Effector CD8-positive, alpha-beta T cell (primary cell): Measurements from ENCODE around the gene TBCD.

Experiments
- DNase-seq: peaks from one replicate; lab custom pipeline; 2025; lab: John Stamatoyannopoulos, UW
- total RNA-seq, 4 experiments: gene quantifications; one replicate each; lab custom pipeline; 2026; lab: John Stamatoyannopoulos, UW

The TBCD gene
- 217 to 906 (median 450) reads per million in 4 experiments for total RNA-seq

DNA sequence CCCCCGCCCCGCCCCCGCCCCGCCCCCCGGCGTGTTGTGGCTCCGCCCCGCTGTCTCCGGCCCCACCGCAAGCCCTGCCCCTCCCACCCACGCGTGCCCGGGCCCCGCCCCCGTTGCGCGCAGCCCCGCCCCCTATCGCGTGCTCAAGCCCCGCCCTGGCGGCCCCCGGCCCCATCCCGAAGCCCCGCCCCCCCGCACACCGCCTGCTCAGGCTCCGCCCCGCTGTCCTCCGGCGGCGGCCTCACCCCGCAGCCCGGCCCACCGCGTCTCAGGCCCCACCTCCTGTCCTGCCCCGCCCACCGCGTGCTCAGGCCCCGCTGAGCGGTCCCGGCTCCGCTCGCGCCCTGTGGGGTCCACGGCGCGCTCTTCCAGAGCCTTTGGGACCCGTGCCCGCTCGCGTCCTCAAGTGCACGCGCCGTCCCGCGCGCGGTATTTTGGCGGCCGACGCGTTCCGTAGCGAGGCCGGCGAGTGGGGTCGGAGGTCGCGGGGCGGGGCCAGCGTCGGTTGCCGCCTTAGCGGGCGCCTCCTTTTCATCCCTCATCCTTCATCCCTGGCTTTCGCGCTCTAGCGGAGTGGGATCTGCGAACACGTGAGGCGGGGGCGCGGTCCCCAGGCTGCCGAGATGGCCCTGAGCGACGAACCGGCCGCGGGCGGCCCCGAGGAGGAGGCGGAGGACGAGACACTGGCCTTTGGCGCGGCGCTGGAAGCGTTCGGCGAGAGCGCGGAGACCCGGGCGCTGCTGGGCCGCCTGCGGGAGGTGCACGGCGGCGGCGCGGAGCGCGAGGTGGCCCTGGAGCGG is at the start of gene TBCD:
Gene TBCD (plus strand): TSS at position 495 of the 800 bp plus-strand sequence. CDS start 129 bp downstream, at position 624.
- DNase-seq = peak; percentile 87

DNA sequence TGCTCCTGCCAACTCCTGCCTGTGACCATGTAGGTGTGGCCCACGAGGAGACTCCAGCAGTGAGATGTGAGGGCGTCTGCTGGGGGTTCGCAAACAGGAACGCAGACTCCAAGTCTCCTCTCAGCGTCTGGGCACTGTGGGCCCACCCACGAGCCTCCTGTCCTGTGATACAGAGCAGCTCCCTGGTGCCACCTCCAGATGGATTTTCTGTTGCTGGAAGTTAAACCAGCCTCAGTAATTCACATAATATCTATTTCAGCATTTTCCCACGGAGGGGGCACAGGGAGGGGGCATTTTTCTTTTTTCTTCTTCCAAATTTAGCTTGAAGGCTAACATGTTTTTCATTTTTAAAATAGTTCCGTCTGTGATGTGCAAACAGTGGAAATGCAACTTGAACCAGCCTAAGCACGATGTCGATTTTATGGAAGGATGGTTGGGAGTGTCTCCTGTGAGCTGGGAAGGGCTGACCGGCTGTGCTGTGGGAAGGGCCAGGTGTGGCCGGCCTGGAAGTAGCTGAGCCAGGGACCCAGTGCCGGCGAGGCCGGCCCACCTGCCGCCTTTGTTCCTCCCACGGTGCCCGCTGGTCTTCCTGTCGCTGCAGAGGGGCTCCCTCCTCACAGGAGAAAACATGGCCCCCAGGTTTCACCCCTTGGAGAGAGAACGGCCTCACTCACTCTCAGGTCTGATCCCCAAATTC is 49.5 kb upstream of the TBCD start:
- DNase-seq = no peak

DNA sequence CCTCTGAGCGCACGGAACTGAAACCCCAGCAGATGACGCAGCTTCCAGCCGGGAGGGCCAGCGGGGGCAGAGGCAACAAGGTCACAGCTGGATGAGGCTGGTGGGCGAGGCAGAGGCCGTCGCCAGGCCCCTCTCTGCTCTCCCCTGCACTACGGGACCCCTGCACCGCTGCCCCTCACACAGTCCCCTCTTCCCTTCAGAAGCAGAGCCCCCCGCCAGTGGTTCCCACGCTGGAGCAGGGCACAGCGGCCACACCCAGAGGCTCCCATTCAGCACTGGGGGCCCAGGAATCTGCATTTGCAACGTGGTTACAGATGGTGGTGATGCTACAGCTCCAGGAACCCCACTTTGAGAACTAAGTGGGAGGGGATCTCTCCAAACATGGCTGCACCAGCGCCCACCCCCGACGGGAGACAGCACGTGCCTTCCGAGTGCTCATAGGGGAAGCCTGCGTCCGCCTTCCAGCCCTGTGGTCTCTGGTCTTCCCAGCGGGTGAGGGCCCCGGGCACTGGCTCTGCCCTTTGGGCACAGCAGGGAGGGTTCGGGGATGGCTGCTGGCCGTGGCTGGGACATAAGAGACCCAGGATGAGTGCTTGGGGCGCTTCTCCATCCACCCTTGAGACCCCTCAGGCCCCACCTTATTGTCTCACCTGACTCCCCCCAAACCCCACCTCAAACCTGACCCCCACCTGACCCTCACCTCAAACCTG is 48.7 kb upstream of the TBCD start:
- no peak for DNase-seq

DNA sequence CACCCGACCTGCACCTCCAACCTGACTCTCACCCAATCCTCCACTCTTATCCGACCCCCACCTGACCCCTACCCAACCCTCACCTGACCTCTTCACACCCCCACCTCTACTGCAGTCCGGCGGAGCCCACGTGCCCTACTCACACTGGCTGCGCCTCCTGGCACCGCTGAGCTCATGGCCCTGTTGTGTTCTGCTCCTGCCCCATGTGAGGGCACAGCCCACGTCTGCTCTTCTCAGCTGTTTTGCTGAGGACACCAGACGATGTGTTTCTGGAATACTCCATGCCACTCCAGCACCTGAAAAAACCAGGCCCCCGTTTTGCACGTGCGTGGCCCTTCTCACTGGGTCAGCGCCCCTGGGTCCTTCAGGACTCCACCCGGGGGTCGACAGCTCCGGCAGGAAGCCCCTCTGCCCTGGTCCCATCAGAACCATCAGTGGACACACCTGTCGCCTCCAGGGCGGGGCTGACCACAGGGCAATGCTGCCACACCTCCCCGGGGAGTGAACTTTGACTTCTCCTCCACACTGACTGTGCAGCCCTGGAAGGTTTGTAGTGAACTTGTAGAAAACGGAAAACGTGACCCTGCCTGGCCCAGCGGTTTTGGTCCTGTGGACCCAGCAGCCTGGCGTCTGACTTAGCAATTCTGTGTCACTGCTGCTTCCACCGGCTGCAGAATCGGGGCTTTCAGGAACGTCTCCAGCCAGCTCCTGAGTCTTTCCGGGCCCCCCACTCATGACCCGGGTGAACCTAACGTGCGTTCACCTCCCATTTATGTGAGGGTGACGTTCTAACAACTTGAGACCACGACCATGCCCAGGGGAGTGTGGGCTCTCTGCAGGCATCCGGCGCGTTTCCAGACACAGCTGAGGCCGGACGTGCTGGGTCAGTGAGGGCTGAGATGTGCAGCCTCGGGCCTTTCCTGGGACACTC is 47.7 kb upstream of the TBCD start:
- no peak for DNase-seq

DNA sequence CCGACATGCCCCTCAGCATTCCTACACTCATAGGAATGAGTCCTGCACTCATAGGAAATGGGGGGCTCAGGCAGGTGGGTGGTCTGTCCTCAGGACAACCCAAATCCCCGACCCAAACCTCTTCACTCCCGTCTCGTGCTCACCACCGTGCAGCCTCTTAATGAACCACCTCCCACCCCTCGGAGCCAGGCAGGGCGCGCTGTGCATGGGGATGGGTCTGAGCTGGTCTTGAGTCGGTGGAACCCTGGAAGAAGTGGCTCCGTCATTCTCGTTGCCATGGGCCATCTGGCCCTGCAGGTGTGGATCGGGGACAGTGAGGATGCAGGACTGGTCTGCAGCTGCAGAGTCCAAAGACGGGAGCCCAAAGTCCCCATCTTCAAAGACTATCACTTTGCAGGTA is 47.0 kb upstream of the TBCD start:
- DNase-seq = no peak

DNA sequence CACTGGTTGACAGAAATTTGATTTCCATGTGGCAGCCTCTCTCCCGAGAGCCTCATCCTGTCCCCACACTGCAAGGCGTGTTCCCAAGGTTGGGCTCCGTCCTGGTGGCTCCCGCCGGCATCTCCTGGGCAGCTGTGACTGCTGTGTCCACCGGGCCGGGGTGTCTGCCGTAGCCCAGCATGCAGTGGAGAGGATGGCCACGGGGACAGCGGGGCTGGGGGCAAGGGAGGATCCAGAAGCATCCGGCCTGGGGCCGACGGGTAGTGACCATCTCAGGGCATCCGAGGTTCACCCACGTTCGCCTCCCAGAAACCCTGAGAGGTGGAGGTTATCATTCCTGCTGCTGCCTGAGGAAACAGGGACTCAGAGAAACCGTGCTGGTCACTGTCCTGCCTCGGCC is 46.1 kb upstream of the TBCD start:
- no peak for DNase-seq

DNA sequence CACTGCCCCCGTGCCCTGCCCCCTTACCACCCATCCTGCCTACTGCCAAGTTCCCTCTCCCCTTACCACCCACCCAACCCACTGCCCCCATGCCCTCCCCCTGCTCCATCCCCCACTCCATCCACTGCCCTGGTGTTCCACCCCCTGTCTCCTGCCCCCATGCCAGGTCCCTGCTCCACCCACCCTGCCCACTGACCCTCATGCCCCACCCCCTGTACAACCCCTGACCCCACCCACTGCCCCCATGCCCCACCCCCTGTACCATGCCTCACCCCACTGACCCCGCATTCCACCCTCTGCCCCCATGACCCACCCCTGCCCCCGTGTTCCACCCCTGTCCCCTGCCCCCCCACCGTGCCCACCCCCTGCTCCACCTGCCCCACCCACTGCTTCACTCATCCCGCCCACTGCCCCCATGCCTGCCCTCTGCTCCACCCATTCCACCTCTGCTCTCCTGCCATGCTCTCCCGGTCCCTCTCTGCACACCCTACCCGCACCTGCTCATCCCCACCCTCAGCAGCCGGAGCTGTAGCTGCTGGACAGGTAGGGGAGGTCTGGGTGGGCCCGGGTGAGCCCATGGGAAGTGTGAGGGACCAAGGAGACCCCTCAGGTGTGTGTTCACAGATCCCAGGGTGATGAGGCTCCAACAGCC is 42.7 kb upstream of the TBCD start:
- no peak for DNase-seq

DNA sequence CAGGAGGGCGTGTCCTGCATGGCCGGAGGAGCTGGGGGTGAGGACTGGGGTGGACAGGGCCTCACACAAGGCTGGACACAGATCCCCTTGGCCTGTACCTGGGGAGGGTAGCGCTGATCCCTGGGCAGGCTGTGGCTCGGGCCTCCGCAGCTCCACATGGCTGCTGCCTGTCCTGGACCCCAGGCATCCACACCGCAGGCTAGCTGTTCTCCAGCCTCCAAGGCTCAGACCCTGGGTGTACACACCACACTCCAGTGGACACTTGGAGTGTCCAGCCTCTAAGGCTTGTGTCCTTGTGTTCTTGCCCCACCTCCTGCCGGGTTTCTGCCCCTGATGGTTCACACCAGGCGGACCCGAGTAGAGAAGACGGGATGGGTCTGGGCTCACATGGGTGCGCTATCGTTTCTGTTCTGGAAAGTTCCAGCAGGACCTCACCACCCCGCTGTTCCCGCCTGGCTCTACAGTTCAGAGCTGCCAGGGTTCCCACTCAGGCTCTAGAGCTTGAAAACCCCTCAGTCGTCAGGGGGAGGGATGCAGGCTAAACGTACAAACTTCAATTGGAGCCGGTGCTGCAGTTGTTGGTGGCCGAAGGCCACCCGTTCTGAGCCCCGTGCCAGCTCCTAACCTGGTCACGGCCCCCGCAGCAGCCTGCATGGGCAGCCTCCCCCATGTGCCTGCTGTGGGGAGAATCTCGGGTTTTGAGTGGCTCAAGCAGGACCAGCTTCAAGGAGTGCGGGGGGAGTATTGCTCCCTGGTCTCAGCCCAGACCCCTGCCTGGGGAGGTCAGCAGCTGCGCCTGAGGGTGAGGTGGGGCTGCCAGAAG is 42.0 kb upstream of the TBCD start:
- no peak for DNase-seq

DNA sequence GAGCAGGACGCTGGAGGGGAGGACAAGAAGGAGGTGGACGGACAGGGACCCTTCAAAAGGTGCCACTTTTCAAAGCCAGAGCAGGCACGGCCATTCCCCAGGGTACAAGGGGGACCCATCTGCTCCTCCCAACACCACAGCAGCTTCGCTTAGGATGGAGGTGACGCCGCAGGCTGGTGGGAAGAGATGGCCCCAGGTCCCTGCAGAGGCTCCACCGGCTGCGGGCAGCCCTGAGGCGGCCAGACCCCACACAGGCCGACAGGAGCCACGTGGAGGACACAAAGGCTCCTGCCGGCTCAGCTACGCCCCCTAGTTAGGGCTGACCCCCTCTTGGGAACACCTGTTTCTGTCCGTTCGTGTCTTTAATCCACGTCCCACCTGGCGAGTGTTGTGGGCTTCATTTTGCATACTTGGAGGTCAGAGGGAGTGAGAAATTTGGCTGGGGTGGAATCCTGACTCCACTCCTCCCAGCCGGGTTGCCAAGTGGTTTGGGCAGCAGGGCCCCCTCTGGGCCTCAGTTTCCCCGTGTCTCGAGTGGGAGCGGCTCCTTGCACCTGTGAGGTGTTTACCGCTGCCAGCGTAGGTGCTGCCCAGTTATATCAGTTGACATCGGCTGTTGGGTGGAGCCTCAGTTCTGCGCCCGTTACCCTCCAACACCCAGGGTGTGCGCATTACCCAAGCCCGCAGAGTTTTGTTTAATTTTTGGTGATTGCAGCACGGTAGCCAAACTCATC is 41.2 kb upstream of the TBCD start:
- no peak for DNase-seq

DNA sequence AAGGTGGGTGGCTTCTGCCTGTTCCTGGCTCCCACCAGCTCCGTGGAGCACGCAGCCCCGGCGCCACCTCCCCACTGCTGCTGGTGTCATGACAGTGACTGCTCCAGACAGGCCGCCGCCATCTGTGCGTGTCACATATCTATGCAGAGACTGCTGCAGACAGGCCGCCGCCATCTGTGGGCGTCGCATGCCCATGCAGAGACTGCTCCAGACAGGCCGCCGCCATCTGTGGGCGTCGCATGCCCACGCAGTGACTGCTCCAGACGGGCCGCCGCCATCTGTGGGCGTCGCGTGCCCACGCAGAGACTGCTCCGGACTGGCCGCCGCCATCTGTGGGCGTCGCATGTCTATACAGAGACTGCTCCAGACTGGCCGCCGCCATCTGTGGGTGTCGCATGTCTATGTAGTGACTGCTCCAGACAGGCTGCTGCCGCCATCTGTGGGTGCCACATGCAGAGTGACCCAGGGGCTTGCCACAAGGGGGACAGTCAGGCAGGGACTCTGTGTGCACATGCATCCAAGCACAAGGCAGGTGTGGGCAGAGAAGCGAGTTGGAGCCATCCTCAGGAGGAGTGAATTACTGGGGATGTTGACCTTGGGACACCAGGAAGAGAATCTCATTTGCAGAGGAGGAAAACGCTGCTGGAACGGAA is 38.7 kb upstream of the TBCD start:
- no peak for DNase-seq

DNA sequence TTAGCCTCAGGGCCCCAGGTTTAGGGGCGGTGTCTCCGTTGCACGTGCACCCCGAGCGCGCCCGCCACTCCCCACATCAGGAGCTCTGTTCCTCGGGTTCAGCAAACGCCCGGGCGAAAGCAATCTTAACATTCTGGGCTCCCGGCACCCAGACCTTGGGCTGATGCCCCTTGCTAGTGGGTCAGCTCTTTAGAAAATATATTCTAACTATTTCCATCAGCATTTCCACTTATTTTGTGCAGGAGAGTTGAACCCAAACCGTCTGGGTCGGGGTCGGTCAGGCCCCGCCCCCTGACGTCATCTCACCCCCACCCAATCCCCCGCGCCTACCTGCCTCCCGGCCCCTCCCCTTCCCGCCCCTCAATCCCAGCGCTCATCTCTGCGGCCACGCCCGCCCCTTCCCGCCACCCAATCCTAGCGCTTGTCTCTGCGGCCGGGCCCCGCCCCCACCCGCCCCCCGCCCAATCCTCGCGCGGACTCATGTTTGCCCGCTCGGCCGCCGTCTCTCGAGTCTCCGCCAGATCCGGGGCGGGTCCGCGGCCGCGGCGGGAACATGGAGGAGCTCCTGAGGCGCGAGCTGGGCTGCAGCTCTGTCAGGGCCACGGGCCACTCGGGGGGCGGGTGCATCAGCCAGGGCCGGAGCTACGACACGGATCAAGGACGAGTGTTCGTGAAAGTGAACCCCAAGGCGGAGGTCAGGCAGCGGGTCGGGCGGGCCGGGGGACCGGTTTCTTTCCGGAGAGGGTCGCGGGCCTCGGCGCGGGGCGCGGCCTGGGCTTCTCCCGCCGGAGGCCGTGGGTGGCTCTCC is 35.5 kb upstream of the TBCD start, which contains the start of gene FN3KRP:
Gene FN3KRP (plus strand): TSS at position 504 of the 808 bp plus-strand sequence. CDS start 50 bp downstream, at position 554.
- DNase-seq = peak; percentile 90

DNA sequence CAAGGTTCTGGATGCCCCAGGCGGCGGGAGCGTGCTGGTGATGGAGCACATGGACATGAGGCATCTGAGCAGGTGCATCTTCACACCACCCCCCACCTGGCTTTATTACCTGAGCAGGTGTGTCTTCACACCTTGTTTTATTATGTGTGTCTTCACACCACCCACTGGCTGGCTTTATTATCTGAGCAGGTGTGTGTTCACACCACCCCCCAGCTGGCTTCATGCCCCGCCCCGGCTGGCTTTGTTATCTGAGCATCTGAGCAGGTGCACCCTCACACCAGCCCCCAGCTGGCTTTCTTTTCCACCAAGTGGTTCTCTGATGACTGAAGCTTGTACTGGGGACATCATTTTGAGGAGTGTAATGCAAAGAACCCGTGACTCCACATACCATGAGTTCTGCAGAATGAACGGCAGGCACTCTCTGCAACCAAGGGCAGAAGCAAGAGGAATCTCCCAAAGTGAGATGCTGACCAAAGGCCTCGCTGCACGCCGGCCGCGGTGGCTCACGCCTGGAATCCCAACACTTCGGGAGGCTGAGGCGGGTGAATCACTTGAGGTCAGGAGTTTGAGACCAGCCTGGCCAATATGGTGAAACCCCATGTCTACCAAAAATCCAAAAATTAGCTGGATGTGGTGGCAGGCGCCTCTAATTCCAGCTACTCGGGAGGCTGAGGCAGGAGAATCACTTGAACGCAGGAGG is 32.7 kb upstream of the TBCD start:
- no peak for DNase-seq

DNA sequence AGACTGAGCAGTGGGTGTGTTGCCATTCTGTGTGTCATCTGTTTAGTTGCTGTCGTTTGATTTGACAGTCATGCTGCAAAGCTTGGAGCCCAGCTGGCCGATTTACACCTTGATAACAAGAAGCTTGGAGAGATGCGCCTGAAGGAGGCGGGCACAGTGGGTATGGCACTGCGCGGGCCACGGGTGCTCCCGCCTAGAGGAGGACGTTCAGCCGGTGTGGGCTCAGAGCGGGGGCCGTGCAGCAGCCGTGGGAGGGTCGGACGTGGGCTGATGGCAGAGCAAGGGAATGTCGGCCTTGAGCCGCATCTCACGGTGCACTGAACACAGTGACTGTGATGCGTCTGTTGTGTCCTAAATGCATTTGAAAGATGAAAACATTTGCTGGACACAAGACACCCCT is 31.7 kb upstream of the TBCD start:
- DNase-seq = no peak

DNA sequence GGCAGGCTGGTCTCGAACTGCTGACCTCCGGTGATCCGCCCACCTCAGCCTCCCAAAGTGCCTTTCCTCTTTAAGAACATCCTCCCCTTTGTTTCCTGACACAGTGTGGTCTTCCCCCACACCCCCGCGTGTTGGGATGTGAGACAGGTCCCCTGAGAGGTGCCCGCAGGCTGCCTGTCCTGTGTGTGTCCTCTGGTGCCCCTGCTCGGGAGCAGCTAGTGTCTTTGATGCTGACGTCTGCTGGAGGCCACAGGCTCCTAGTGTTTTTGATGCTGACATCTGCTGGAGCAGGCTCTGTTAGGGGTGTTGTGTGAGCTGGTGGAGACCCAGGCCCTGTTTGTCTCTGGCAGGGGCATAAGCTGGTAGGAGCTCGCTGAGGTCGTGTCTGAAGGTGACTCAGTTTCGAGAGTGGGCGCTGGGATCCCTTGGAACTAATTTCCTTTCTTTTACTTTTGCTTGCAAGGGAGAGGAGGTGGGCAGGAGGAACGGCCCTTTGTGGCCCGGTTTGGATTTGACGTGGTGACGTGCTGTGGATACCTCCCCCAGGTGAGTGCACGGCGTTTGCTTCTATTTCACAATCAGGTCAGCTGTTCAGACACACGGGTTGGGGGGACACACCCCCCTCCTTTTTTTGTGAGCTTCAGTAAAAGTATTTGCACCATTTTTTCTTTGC is 29.4 kb upstream of the TBCD start:
- no peak for DNase-seq

DNA sequence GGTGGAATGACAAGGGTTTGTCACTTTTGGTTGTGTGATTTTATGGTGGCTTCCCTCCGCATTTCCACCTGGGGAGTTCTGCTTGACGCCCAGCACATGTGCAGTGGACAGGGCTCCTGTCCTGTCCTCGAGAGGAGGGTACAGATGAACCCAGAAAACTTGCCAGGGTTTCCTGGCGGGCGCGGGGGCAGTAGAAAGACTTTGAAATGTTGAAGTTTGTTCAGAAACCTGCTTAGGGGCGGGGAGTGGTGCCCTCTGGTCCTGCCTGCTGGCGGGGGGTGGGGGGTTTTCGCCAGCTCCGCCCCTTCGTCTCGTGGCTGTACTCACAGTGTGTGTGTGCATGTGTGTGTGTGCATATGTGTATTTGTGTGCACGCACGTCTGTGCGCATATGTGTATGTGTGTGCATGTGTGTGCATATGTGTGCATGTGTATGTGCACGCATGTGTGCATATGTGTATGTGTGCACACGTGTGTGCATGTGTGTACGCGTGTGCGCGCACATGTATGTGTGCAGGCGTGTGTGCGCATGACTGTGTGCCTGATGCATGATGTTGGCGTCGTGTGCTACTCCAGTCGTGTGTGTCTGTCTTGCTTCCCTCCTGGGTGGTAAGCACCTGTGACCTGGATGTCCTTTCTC is 28.6 kb upstream of the TBCD start:
- DNase-seq = no peak

DNA sequence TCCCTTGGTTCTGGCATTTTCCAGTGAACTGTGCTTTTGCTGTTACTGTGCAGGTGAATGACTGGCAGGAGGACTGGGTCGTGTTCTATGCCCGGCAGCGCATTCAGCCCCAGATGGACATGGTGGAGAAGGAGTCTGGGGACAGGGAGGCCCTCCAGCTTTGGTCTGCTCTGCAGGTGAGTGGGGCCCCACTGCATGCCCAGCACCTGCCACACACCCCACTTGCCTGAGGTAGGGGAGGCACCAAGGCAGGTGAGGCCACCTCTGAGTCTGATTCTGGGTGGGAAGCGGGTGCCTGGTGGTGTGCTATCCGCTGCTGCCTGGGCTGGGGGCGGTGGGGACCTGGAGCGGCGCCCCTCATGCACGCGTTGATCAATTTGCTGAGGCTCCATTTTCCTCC is 25.4 kb upstream of the TBCD start:
- no peak for DNase-seq
